PC-3 (cell line): ENCODE results near the gene ZNF710. TPM values are rescaled to one million over a fixed set of nuclear protein-coding genes. Genes with fewer than 3 reads are reported as not detected.

ENCODE experiments used
- ATAC-seq: fragments of 200-7000 bp; cut with Tn5 transposase; 2 replicates; pipeline ENCODE4 v1.9.1; 2020; ENCODE audit warnings: mild to moderate bottlenecking, moderate library complexity
- BruUV-seq: library from RNA; stranded (reverse); fragments of 400-500 nt; replicated peaks from 2 replicates; lab custom pipeline; 2021; lab: Mats Ljungman, UMichigan
- CTCF ChIA-PET: fragments of 300-600 bp; sonication (Branson Sonifier 250); formaldehyde crosslinking; loops from one replicate; lab custom pipeline; 2022; ENCODE audit warnings: antibody characterized with exemption; lab: Charles Lee
- POLR2A ChIA-PET: fragments of 300-600 bp; sonication (Branson Sonifier 250); formaldehyde crosslinking; loops from one replicate; lab custom pipeline; 2022; ENCODE audit warnings: antibody characterized with exemption; ENCODE audit not compliant: unreplicated experiment; lab: Charles Lee
- DNase-seq: peaks from one replicate; pipeline ENCODE4 v3.0.0-alpha.2; 2015
- H2AFZ ChIP-seq: fragments of 300-600 bp; sonication (generic); 2 replicates; pipeline ENCODE4 v1.6.0; 2016; ENCODE audit warnings: antibody characterized with exemption, low read length
- H3F3A ChIP-seq: fragments of 300-600 bp; sonication (generic); one replicate; pipeline ENCODE4 v1.6.0; 2017; ENCODE audit warnings: antibody characterized with exemption, low read length, control low read depth, mild to moderate bottlenecking; ENCODE audit not compliant: unreplicated experiment
- H3K27ac ChIP-seq: fragments of 300-600 bp; sonication (generic); 2 replicates; pipeline ENCODE4 v1.5.1; 2016; ENCODE audit warnings: mild to moderate bottlenecking, low read length
- H3K27me3 ChIP-seq: fragments of 300-600 bp; sonication (generic); 2 replicates; pipeline ENCODE4 v1.6.1; 2016; ENCODE audit warnings: low read length, mixed read lengths
- H3K36me3 ChIP-seq: fragments of 300-600 bp; sonication (generic); 2 replicates; pipeline ENCODE4 v1.6.1; 2016; ENCODE audit warnings: low read depth, mixed run types, low read length, mixed read lengths
- H3K4me1 ChIP-seq: fragments of 300-600 bp; sonication (generic); 2 replicates; pipeline ENCODE4 v1.5.1; 2016; ENCODE audit warnings: low read length; ENCODE audit not compliant: insufficient read depth
- H3K4me2 ChIP-seq: fragments of 300-600 bp; sonication (generic); 2 replicates; pipeline ENCODE4 v1.6.0; 2016; ENCODE audit warnings: low read length
- H3K4me3 ChIP-seq: fragments of 300-600 bp; sonication (generic); 2 replicates; pipeline ENCODE4 v1.5.1; 2016; ENCODE audit warnings: mild to moderate bottlenecking, low read length, mixed read lengths
- H3K79me2 ChIP-seq: fragments of 300-600 bp; sonication (generic); 2 replicates; pipeline ENCODE4 v1.6.1; 2017; ENCODE audit warnings: low read length, mixed read lengths
- H3K9ac ChIP-seq: fragments of 300-600 bp; sonication (generic); 2 replicates; pipeline ENCODE4 v1.6.0; 2016; ENCODE audit warnings: mild to moderate bottlenecking, low read length
- H3K9me2 ChIP-seq: fragments of 300-600 bp; sonication (generic); replicated peaks from 2 replicates; pipeline ENCODE4 v1.6.1; 2016; ENCODE audit warnings: mixed run types, low read length, mixed read lengths
- H3K9me3 ChIP-seq: fragments of 300-600 bp; sonication (generic); 2 replicates; pipeline ENCODE4 v1.6.1; 2016; ENCODE audit warnings: low read length, mixed read lengths
- H4K20me1 ChIP-seq: fragments of 300-600 bp; sonication (generic); 2 replicates; pipeline ENCODE4 v1.6.1; 2016; ENCODE audit warnings: low read length, mixed read lengths
- EZH2 ChIP-seq: fragments of 300-600 bp; sonication (generic); IDR thresholded peaks from one replicate; pipeline ENCODE4 v1.6.1; 2017; ENCODE audit warnings: antibody characterized with exemption, mild to moderate bottlenecking, low read length; ENCODE audit not compliant: unreplicated experiment
- EZH2phosphoT487 ChIP-seq: fragments of 300-600 bp; sonication (generic); IDR thresholded peaks from 2 replicates; pipeline ENCODE4 v1.6.1; 2018; ENCODE audit warnings: mild to moderate bottlenecking, antibody characterized with exemption, low read length, borderline replicate concordance
- intact Hi-C: fragments of 100-400 bp; cut with micrococcal nuclease; formaldehyde crosslinking; loops from 2 replicates; pipeline ENCODE4 v1.9.0; 2023
- total RNA-seq: library from RNA; depleted of rRNA; stranded (reverse); fragments of >200 nt; gene quantifications from 2 replicates; pipeline ENCODE4 v1.2.3, GENCODE V29; 2014
- TF ChIP-seq, protein P1 (sequence below): fragments of 300-600 bp; sonication (generic); conservative IDR thresholded peaks from 2 replicates; pipeline ENCODE4 v1.5.1; 2017; ENCODE audit warnings: antibody characterized with exemption, low read depth, mild to moderate bottlenecking, low read length

ZNF710 gene
- total RNA-seq, 1 experiment from 2014 or later: 12.9 TPM

DNA sequence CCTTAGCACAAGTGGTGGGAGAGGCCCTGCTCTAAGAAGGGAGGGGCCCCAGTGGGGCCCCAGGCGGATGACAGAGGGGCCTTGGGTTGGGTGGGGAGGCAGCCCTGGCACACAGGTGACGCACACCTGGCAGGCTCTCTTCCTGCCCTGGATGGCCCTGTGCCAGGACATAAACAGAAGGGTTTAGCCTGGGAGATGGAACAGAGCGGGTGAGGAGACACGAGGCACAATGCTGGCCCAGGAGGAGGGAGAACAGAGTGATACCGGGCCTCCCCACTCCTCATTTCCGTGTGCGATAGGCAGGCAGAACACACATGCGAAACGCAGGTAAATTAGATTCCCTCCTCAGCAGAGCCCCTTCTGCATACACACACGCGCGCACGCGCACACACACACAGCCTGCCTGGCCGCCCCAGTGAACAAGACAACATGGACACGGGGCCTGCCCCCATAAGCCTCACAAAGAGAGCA, 61.4 kb downstream of the ZNF710 start:
- no peak for ATAC-seq
- Histone ChIP-seq H3F3A (no peaks in the 10 kb centered on the region), H3K79me2 (no peaks in the 10 kb centered on the region), H3K27me3 (no peaks in the 10 kb centered on the region), H3K9ac (no peak overlapping the region), H3K9me2 (no peaks in the 10 kb centered on the region), H2AFZ (no peak overlapping the region), H3K4me1 (no peaks in the 10 kb centered on the region), H3K4me3 (no peak overlapping the region), H3K4me2 (no peak overlapping the region), H3K27ac (no peak overlapping the region), H3K36me3 (no peaks in the 10 kb centered on the region), H3K9me3 (no peaks in the 10 kb centered on the region), H4K20me1 (no peaks in the 10 kb centered on the region)
- no peak for TF ChIP-seq EZH2phosphoT487
- TF ChIP-seq, protein P1, sequence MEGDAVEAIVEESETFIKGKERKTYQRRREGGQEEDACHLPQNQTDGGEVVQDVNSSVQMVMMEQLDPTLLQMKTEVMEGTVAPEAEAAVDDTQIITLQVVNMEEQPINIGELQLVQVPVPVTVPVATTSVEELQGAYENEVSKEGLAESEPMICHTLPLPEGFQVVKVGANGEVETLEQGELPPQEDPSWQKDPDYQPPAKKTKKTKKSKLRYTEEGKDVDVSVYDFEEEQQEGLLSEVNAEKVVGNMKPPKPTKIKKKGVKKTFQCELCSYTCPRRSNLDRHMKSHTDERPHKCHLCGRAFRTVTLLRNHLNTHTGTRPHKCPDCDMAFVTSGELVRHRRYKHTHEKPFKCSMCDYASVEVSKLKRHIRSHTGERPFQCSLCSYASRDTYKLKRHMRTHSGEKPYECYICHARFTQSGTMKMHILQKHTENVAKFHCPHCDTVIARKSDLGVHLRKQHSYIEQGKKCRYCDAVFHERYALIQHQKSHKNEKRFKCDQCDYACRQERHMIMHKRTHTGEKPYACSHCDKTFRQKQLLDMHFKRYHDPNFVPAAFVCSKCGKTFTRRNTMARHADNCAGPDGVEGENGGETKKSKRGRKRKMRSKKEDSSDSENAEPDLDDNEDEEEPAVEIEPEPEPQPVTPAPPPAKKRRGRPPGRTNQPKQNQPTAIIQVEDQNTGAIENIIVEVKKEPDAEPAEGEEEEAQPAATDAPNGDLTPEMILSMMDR: no peak
- ChIA-PET CTCF (no interaction called here), POLR2A (no interaction called here)
- intact Hi-C loops: no loop called here
- peak; percentile 19 for DNase-seq
- BruUV-seq: no TSS peak

DNA sequence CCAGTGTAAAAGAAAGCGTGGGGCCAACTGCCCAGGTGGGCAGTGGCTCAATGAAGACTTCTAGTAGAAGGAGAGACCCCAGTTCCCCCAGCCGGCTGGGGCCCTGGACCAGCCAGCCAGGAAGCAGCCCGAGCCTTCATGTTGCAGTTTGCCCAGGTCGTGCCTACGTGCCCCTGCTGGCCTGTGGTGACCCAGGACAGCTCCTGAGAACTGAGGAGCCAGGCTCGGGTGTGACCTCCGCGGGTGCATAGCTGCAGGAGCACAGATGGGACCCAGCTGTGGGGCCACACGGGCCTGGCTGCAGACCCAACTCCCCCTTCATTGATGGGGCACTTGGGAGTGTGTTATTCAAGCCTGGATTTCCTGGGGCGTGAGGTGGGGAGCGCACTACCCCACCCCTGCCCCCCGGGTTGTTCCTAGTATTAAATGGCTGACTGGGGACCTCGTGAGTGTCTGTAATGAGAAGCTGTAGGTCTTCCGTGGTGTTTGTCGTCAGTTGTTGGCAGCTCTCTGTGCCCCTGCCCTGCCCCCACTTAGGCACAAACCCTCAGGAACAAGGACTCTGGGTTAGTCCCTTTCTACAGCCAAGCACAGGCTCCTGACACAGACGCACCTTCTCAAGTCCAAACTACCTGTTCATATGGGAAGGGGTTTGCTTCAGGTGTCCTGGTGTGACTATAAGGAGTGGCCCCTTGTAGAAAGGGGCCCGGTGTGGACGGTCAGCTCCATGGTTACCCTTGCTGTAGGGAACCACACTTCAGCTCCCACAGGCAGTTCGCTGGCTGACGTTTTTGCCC, 62.0 kb downstream of the ZNF710 start:
- CTCF ChIA-PET: no interaction called here
- H3K4me2 ChIP-seq: no peak overlapping the region
- TF ChIP-seq EZH2phosphoT487: no peak
- no peak for TF ChIP-seq EZH2
- TF ChIP-seq, protein P1: no peak

DNA sequence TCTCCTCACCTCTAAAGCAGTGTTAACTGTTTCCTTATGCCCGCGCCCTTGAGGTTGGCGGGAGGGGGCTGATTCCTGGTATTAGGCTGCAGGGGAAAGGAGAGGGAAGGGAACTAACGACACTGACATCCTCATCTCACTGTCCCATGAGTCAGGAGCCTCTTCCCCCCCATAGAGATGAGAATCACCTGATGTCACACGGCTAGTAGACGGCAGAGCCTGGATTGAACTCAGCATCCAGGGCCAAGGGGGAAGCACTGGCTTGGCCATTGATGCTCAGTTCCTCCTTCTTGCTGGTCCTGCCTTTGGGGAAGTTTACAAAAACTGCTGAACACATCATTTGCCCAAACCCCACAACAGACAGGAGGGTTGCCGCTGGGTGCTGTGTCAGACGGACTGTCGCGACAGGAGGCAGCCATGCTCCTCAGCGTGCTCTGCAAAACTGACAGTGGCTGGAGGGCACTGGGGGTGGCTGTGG, 62.7 kb downstream of the ZNF710 start:
- no peaks in the 10 kb centered on the region for H3K79me2 ChIP-seq
- H3K27ac ChIP-seq: no peak overlapping the region
- no peaks in the 10 kb centered on the region for H3K9me2 ChIP-seq
- DNase-seq (no peak), ATAC-seq (no peak)
- H2AFZ ChIP-seq: no peak overlapping the region
- BruUV-seq: no TSS peak
- H3K9ac ChIP-seq: no peak overlapping the region
- H3K36me3 ChIP-seq: no peaks in the 10 kb centered on the region
- intact Hi-C loops: no loop called here
- H3K4me2 ChIP-seq: no peak overlapping the region
- CTCF ChIA-PET: no interaction called here
- no peak for TF ChIP-seq EZH2phosphoT487
- TF ChIP-seq EZH2: no peak
- TF ChIP-seq, protein P1: no peak
- H3K27me3 ChIP-seq: no peaks in the 10 kb centered on the region
- POLR2A ChIA-PET: no interaction called here
- no peak overlapping the region for H3K4me3 ChIP-seq
- no peaks in the 10 kb centered on the region for H4K20me1 ChIP-seq
- no peaks in the 10 kb centered on the region for H3K9me3 ChIP-seq
- H3K4me1 ChIP-seq: no peaks in the 10 kb centered on the region
- no peaks in the 10 kb centered on the region for H3F3A ChIP-seq

More for the DNA sequence above, 62.0 kb downstream of the ZNF710 start:
- Histone ChIP-seq H3K79me2 (no peaks in the 10 kb centered on the region), H3K4me3 (no peak overlapping the region), H3K4me1 (no peaks in the 10 kb centered on the region), H3F3A (no peaks in the 10 kb centered on the region), H3K9ac (no peak overlapping the region), H3K36me3 (no peaks in the 10 kb centered on the region), H4K20me1 (no peaks in the 10 kb centered on the region), H3K9me2 (no peaks in the 10 kb centered on the region), H3K27me3 (no peaks in the 10 kb centered on the region), H3K27ac (no peak overlapping the region), H3K9me3 (no peaks in the 10 kb centered on the region), H2AFZ (no peak overlapping the region)
- POLR2A ChIA-PET: no interaction called here
- no TSS peak for BruUV-seq
- DNase-seq: no peak
- ATAC-seq: no peak
- intact Hi-C loops: no loop called here
